HepG2 (cell line): ENCODE data around the gene CHTF8. TPM values are rescaled to one million over a fixed set of nuclear protein-coding genes. Genes with fewer than 3 reads are reported as not detected.

Experiments
- AKNA ChIP-seq: sonication (generic); formaldehyde crosslinking; IDR thresholded peaks from 2 replicates; pipeline ENCODE4 v1.4.0; 2020; ENCODE audit warnings: missing genetic modification reagents, borderline replicate concordance
- ARNT ChIP-seq: fragments of 450-650 bp; IDR thresholded peaks from 2 replicates; pipeline ENCODE4 v1.6.1; 2017
- ASH2L ChIP-seq: fragments of 300-600, 200-600 bp; sonication (generic); IDR thresholded peaks from 2 replicates; pipeline ENCODE4 v1.7.0; 2017; ENCODE audit warnings: low read depth, mild to moderate bottlenecking, moderate library complexity, mixed read lengths, low read length; ENCODE audit not compliant: insufficient read length
- ELF4 ChIP-seq: sonication (generic); formaldehyde crosslinking; IDR thresholded peaks from 2 replicates; pipeline ENCODE4 v1.5.0; 2020; ENCODE audit warnings: missing genetic modification reagents, mild to moderate bottlenecking, moderate library complexity, borderline replicate concordance
- HNRNPLL ChIP-seq: fragments of 200-400 bp; formaldehyde crosslinking; IDR thresholded peaks from 2 replicates; pipeline ENCODE4 v1.6.1; 2017; ENCODE audit warnings: mild to moderate bottlenecking, low read depth, low read length; ENCODE audit not compliant: poor library complexity, severe bottlenecking
- KAT7 ChIP-seq: IDR thresholded peaks from 2 replicates; pipeline ENCODE4 v1.6.1; 2018; ENCODE audit warnings: borderline replicate concordance, missing compliant biosample characterization
- KLF13 ChIP-seq: sonication (generic); formaldehyde crosslinking; IDR thresholded peaks from 2 replicates; pipeline ENCODE4 v1.4.0; 2020; ENCODE audit warnings: mild to moderate bottlenecking, missing genetic modification reagents
- NFIB ChIP-seq: sonication (generic); formaldehyde crosslinking; IDR thresholded peaks from 2 replicates; pipeline ENCODE4 v1.9.0; 2021; ENCODE audit warnings: missing genetic modification reagents, mild to moderate bottlenecking, borderline replicate concordance
- TBL1XR1 ChIP-seq: fragments of 150-350 bp; IDR thresholded peaks from 2 replicates; pipeline ENCODE4 v1.6.1; 2014; ENCODE audit warnings: borderline replicate concordance, low read length; ENCODE audit not compliant: partially characterized antibody
- YEATS4 ChIP-seq: sonication (generic); formaldehyde crosslinking; IDR thresholded peaks from 2 replicates; pipeline ENCODE4 v1.4.0; 2020; ENCODE audit warnings: missing genetic modification reagents, borderline replicate concordance
- ZFP36L2 ChIP-seq: sonication (generic); formaldehyde crosslinking; IDR thresholded peaks from 2 replicates; pipeline ENCODE4 v1.4.0; 2020; ENCODE audit warnings: missing genetic modification reagents
- ZNF558 ChIP-seq: sonication (generic); formaldehyde crosslinking; IDR thresholded peaks from 2 replicates; pipeline ENCODE4 v1.9.0; 2022; ENCODE audit warnings: mild to moderate bottlenecking, missing genetic modification reagents, borderline replicate concordance
- ZNF75D ChIP-seq: sonication (generic); formaldehyde crosslinking; IDR thresholded peaks from 2 replicates; pipeline ENCODE4 v1.8.1; 2023; ENCODE audit warnings: missing genetic modification reagents, mild to moderate bottlenecking, borderline replicate concordance
- polyA plus RNA-seq, 8 experiments: library from polyadenylated mRNA; depleted of rRNA in 3 of 8; stranded (reverse) in 7 of 8; unstranded in 1 of 8; fragments of >200 nt; fragmentation: Illumina TruSeq in 4 of 8; extraction: Trizol in 4 of 8; gene quantifications; 2 replicates each; pipeline versions ENCODE4 v1.2.1 to v1.2.3, GENCODE V29; 2011 to 2016; ENCODE audit warnings: low read depth in 4 of 8, missing spikeins in 1 of 8, mixed read lengths in 1 of 8; ENCODE audit not compliant: insufficient read depth in 1 of 8
- total RNA-seq, 5 experiments: library from RNA; depleted of rRNA; stranded (reverse); fragments of >200 nt; fragmentation: Illumina TruSeq; extraction: Trizol; gene quantifications; 2 replicates each; pipeline ENCODE4 v1.2.3, GENCODE V29; 2016; ENCODE audit warnings: low read depth in 1 of 5
- TF ChIP-seq, protein P1 (sequence below): sonication (generic); formaldehyde crosslinking; IDR thresholded peaks from 2 replicates; pipeline ENCODE4 v1.4.0; 2020; ENCODE audit warnings: missing genetic modification reagents
- TF ChIP-seq, protein P2 (sequence below): sonication (generic); formaldehyde crosslinking; IDR thresholded peaks from 2 replicates; pipeline ENCODE4 v1.8.0; 2022; ENCODE audit warnings: mild to moderate bottlenecking, missing genetic modification reagents, moderate library complexity

The CHTF8 gene
- total and polyA plus RNA-seq, 2 of the 13 experiments (the other 11 are each of a cell fraction or from before 2014, with no cell fraction given): 37.2 to 67.5 TPM

- TF ChIP-seq, protein P1, sequence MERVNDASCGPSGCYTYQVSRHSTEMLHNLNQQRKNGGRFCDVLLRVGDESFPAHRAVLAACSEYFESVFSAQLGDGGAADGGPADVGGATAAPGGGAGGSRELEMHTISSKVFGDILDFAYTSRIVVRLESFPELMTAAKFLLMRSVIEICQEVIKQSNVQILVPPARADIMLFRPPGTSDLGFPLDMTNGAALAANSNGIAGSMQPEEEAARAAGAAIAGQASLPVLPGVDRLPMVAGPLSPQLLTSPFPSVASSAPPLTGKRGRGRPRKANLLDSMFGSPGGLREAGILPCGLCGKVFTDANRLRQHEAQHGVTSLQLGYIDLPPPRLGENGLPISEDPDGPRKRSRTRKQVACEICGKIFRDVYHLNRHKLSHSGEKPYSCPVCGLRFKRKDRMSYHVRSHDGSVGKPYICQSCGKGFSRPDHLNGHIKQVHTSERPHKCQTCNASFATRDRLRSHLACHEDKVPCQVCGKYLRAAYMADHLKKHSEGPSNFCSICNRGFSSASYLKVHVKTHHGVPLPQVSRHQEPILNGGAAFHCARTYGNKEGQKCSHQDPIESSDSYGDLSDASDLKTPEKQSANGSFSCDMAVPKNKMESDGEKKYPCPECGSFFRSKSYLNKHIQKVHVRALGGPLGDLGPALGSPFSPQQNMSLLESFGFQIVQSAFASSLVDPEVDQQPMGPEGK (CRISPR knock-in tag): peak; percentile 89
- TF ChIP-seq TBL1XR1: no peak
- TF ChIP-seq, protein P2, sequence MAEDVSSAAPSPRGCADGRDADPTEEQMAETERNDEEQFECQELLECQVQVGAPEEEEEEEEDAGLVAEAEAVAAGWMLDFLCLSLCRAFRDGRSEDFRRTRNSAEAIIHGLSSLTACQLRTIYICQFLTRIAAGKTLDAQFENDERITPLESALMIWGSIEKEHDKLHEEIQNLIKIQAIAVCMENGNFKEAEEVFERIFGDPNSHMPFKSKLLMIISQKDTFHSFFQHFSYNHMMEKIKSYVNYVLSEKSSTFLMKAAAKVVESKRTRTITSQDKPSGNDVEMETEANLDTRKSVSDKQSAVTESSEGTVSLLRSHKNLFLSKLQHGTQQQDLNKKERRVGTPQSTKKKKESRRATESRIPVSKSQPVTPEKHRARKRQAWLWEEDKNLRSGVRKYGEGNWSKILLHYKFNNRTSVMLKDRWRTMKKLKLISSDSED: no peak
- no peak for TF ChIP-seq AKNA (CRISPR knock-in tag)
- no peak for TF ChIP-seq ZNF75D (CRISPR knock-in tag)
- TF ChIP-seq KLF13 (CRISPR knock-in tag): no peak
- TF ChIP-seq ZNF558 (CRISPR knock-in tag): no peak
- no peak for TF ChIP-seq ASH2L
- no peak for TF ChIP-seq ELF4 (CRISPR knock-in tag)
- peak; percentile 43 for TF ChIP-seq HNRNPLL
- no peak for TF ChIP-seq ARNT
- no peak for TF ChIP-seq NFIB (CRISPR knock-in tag)
- TF ChIP-seq KAT7 (CRISPR knock-in tag): peak; percentile 77
- no peak for TF ChIP-seq ZFP36L2 (CRISPR knock-in tag)
- no peak for TF ChIP-seq YEATS4 (CRISPR knock-in tag)
Measured at GRCh38 chr16:69131839-69132423, 457 bp downstream of the CHTF8 start (continued).
